GM19397 (cell line): Measurements from ENCODE around the gene KLF15.

ENCODE experiments used
- ATAC-seq: cut with Tn5 transposase; IDR thresholded peaks from one replicate; pipeline ENCODE4 v1.9.1; 2021; ENCODE audit warnings: mild to moderate bottlenecking, moderate library complexity; ENCODE audit not compliant: unreplicated experiment

Gene KLF15

DNA sequence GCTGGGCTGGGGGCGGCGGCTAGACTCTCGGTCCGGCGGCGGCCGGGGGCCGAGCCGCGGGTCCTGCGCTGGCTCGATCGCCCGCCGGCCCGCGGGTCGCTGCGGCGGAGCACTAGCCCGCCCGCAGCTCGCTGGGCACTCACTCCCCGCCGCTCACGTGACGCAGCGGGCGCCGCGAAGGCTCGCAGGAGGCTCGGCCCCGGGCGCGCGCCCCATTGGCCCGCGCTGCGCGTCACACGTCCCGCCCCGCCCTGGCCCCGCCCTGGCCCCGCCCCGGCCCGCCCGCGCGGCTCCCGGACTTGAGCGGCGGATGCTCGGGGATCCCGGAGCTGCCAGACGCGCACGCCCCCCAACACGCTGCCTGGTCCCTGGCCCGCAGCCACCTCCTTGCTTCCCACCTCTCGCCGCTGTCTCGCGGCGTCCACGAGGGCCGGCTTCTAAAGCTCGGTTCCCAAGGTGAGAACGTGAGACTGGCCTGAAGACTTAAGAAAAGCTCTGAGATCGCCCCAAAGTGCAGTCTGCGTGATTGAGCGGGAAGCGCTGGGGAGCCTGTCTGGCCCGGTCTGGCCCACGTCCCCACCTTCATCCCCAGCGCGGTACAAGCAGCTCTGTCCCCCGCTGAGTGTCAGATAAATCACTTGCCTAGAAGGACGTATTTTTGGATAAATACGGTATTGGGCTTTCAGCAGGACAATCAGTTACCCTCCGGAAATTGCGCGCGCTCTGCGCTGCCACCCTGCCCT, at the start of gene KLF15:
Gene KLF15, minus strand, starts transcription at position 114 of the 743 bp plus-strand sequence. CDS start 4,486 bp downstream, outside the sequence.
- ATAC-seq = peak; percentile 92

DNA sequence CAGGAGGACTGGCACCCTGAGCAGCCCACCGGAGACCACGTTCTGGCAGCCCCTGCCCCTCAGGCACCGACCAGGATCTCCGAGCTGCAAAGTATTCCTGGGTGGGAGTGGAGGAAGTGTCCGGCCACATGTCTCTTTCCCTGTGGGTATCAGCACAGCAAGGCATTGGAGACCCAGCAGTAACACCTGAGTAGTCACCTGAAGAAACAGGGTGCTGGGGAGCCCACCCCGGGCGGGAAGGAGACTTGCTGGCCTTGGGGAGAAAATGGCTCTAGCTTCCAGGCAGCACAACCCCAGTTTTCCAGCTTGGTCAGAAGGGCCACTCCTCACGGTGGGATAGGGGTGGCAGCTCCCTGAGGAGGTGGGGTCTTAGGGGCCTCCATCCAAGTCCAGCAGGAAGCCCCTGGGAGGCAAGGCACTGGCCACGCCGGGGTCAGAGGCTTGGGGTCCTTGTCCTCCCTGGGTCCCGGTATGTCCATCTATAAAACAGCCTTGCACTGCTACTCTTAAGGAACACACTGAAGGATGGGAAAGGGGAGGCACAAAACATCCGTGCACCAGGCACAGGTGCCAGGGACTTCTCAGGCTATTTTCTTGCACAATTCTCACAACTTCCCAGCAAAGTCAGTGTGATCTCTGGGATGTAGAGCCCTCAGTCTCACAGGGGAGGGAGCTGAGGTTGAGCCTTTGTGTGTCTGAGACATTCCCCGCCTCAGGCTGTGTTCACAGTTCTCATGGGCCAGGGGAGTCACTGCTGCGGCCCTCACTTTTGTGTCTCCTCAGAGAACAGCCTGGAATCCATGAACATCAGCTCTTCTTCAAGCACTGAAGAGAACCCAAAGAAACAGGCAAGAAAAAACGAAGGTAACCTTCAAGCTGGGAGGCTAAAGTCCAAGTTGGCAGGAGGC, 49.4 kb upstream of the KLF15 start:
- ATAC-seq = no peak

DNA sequence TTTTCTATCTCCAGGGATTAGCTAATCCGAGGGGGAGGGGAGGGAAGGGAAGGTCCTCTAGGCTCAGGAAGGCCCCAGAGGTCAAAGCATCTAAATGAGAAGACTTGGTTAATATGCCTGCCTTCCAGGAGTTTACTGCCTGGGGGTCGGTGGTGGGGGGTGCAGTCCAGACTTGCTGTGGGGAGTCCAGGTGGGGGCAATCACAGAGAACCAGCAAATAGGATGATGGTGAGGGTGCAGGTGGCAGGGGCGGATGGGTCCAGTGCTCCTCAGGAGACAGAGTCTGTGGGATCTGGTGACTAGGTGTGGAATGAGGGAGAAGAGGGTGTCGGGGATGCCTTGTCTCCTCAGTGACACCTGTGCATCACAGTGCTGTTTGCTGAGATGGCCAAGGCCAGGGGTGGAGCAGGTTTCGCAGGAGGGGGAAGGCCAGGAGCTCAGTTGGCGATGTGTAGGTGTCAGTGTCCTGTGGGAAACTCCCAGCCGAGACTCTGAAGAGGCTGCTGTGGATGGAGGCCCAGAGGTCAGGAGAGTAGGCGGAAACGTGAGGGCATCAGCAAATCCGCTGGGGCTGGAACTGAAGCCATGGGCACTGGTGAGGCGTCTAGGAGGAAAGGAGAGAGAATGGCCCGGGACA, 45.6 kb upstream of the KLF15 start:
- ATAC-seq = no peak

DNA sequence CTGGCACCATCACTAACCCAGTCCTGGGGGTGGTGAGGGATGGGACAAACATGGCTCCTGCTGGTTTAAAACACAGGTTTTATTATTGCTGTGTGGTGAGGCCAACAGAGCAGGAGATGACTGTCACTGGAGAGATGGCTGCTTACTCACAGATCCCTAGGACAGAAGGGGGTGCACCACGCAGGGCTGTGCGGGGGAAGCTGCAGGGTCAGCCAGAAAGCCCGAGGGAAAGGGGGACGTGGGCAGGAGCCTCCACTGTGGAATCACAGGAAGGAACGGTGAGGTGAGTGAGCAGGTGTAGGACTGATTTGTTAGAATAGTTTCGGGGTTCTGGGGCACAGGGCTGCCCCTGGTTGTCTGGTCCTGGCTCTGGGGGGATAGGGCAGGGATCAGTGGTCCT, 45.0 kb upstream of the KLF15 start:
- ATAC-seq = no peak

DNA sequence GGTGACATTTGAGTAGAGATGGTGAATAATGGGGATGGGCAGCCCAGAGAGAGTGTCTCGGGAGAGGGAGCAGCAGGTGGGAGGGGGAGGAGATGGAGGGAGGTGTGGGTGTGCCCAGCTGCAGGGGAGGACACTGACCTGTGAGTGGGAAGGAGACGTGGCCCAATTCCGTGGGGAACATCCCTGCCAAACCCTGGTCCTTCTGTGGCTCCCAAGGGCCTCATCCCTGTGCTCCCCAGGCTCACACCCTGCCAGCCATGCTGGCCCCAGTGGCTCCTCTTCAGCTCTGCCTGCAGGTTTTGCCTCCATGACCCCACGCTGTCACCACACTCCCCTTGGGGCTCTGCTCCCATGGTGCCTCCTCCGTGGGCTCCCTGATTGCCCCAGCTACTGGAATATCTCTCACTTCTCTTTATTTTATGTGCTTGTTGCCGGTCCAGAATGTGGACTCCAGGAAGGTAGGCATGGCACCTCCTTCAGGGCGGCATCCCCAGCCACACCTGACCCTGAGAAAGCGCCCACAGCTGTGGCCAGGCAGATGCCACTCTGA, 44.5 kb upstream of the KLF15 start:
- ATAC-seq = no peak

DNA sequence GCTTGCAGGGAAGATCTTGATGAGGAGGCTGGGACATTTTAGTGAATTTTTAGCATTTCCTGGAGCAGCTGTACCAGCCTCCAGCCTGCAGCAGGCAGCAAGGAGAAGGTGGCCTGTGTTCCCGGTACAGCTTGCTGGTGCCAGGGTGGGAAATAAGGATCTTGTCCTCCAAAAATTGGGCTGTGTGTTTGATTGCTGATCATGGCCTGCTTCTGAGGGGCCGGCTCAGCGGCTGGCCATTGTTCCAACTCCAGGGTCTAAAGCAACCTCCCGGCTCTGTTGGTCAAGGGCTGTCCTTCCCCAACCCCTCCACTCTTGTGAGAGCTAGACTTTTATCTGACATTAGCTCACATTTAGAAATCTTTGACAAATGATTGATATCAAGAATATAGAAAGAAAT, 42.5 kb upstream of the KLF15 start:
- ATAC-seq = no peak

DNA sequence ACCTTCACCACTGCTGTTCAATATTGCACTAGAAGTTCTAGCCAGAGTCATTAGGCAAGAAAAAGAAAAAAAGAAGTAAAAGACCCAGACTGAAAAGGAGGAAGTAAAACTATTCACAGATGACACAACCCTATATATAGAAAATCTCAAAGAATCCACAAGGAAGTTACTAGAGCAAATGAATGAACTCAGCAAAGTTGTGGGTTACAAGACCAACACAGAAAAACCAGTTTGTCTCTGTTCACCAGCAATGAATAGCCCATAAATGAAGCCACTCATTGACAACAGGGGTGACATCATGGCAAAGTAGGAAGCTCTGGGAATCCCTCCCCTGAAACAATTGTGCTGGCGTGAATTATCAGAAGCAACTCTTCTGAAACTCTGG, 42.1 kb upstream of the KLF15 start:
- ATAC-seq = no peak

DNA sequence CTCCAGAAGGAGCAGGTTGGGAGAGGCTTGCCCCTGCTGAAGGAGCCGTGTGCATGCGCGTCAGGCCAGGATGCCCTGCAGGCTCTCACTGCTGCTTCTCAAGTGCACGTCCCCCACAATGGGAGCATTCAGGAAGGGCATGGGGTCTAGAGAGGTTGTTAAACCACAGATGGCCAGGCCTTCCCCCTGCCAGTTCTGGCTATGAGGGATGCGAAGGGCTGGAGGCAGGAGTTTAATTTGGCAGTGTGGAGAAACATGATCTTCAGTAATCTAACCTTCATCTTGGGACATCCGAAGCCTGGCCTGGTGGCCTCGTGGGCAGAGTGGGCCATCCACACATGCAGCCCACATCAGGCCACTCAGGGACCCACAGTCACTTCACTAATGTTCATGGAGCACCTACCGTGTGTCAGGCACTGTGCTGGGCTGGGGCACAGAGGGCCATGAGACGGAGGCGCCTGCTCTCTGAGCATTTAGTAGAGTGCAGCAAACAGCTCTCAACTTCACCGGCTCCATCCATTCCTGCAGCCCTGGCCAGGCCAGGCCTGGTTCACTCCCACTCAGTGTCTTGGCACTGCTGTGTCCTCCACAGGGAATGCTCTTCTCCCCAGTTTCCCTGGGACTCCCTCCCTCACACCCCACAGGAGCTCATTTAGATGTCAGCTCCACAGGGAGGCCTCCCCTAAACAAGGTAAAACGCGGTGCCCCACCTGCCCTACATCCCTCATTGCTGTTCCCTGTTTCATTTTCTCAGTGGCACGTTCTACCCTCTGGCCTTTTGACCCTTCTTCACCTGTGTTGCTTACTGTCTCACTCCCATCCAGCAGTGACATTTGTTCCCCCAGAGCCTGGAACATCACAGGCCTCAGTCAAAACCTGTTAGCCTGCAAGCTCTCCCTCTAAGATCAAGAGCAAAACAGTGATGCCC, 41.5 kb upstream of the KLF15 start:
- ATAC-seq = no peak

DNA sequence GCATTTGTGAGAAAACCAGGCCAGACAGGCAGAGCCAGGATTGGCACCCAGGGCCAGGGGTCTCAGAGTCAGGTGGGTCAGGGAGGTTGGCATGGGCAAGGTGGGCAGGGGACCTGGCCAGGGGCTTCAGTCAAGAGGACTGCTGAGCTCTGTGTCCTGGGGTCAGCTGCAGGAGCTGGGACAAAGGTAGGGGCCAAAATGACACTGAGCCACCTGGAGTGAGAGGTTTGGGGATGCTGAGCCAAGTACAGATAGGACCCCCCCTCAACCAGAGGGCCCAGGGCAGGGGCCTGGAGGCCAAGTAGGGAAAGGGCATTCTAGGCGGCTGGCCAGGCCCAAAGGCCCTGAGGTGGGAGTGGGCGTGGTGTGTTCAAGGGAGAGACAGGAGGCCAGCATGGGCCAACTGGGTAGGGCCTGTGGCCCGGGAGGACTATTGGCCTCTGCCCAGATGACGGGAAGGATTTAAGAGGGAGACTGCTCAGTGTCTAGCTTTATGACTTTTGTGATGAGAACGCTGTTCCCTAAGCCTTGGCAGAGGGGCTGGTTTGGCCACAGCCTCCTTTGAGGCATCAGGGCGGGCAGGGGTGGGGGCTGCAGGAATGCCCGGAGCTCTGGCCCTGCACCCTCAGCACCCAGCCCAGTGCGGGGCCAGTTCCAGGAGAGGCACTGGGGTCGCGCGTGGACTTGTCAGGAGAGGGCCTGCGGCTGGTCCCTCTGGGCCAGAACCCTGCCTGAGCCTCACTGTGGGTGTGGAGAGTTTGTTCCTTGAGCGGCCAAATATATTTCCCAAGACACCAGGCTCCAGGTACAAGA, 40.6 kb upstream of the KLF15 start:
- ATAC-seq = no peak

DNA sequence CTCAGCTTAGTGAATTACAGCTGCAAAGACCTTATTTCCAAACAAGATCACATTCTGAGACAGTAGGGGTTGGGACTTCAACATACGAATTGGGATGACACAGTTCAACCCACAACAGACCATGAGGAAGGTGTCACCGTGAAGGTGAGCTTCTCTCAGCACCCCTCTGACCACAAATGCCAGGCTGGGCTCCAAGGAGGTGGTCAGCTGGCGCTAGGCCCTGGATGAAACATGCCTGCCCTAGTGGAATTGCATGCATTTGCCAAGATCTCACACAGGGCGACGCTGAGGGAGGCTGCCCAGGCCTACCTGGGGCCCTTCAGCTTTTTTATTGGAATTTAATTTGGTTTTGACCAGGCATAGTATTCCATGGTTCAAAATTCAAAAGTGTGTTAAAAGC, 39.3 kb upstream of the KLF15 start:
- ATAC-seq = no peak

DNA sequence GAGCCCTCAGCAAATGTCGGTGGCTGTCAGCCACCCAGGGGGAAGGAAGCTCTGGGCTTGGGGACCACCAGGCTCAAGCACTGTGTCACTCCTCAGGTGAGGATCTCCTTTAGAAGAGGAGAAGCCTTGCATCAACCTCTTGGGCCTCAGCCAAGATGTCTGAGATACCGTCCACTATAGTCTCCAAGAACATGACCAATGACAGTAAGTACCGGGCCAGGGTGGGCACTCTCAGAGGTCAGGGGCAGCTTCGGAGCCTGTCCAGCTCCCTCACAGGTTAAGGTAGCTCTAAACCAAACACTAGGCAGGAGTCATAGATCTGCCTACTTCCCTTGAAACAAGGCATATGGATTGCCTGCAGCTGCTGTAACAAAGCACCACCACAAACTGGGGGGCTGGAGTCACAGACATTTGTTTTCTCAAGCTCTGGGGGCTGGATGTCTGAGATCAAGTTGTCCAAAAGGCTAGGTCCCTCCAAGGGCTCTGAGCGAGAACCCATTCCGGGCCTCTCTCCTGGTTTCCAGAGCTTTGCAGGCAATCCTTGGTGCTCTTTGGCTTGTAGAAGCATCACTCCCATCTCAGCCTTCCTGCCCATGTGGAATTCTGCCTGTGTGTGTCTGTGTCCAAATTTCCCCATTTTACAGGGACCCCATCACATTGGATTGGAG, 38.8 kb upstream of the KLF15 start:
- no peak for ATAC-seq

DNA sequence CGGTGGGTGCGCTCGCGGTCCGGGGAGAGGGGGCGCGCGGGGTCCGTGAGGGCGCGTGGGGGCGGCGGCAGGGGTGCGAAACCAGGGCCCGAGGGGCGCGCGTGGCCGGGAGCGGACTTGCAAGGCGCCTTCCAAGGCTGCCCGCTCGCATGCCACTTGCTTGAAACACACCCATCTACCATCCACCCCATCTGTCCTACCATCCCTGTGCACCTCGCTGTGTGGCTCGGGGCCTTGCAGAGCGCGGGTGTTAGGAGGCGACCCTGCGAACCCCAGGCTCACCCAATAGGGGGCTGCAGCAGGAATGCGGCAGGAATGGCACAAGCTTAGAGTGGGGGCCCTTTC, 37.7 kb upstream of the KLF15 start:
- no peak for ATAC-seq

DNA sequence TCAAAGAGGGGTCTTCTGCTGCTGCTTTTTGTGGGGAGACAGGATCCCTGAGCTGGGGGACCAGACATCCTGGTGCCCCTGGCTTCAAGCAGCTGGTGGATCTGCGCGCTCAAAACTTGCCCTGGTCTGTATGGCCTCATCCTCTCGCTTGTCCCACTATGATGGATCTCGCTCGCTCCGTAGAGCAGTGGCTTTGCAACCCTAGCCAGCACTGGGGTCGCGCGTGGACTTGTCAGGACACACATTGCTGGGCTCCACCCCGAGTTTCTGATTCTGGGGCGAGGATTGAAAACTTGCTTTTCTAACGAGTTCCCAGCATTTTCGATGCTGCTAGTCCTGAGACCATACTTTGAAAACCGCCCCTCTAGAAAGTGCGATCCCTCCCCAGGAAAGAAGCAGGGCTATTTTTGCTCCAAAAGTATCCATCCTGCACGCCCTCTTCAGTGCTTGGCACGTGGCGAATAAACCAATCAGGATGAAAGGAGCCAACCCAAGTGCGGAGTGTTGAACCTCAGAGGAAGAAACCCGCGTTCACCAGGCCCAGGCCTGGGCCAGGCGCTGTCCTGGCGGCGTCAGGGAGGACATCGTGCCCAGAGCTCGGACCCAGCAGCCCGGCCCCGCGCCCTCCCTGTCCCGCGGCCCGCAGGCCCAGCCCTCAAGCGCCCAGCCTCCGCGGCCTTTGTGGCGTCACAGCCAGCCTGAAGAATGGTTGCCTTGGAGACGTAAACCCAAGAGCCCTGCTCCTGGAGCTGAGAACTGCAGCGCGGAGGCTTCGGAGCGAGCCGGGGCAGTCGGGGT, 37.2 kb upstream of the KLF15 start, which contains the start of gene CFAP100:
Gene CFAP100, plus strand, starts transcription at position 731 of the 798 bp plus-strand sequence. CDS start 1,092 bp downstream, outside the sequence.
- no peak for ATAC-seq

DNA sequence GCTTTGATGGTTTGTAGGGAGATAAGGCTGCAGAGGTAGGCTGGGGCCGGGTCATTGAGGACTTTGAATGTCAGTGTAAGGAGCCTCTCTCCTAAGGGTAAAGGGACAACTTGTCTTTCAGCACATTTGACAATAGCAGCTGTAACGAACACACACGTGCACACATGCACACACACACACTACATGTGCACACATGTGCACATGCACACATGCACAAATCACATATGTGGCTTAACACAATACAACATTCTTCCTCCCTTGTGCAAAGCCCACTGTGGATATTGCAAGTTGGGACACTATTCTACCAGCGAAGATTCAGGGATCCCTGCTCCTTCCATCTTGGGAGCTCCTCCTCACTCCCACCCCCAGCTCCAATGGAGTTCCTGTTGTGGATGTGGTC, 36.4 kb upstream of the KLF15 start:
- ATAC-seq = no peak

DNA sequence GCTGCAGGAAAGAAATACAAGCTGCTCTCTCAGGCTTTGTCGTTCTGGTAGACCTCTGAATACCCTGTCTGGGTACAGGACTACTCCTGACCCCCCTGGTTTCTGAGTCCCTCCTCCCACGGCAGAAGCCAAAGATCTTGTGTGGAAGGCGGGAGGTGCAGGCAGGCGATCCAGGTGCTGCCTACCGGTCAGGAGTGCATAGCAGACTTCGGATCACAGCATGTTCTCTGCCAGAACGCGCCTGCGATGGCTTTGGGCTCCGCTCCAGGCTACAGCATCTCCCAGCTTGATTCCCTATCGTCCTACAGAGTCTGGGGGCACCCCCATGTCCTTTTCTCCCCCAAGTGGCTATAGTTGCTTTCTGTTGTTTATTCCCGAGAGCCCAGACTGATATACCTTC, 35.0 kb upstream of the KLF15 start:
- no peak for ATAC-seq

DNA sequence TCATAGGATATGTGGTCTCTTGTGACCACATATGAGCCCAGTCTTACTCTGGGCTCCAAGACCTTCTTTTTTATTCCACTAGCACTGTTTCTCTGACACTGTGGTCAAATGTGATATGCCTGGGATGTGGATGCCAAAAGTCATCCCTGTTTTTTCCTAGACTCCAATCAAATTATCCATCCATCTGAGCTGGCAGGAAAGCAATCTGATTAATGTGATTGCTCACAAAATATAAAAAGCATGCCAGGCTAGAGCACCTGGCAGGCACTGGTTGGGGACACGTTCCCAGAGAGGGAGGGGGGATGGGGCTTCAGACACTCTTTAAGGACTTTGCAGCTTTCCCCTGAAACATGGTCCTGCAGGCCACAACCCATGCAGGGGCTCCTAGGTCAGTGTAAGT, 34.4 kb upstream of the KLF15 start:
- no peak for ATAC-seq

DNA sequence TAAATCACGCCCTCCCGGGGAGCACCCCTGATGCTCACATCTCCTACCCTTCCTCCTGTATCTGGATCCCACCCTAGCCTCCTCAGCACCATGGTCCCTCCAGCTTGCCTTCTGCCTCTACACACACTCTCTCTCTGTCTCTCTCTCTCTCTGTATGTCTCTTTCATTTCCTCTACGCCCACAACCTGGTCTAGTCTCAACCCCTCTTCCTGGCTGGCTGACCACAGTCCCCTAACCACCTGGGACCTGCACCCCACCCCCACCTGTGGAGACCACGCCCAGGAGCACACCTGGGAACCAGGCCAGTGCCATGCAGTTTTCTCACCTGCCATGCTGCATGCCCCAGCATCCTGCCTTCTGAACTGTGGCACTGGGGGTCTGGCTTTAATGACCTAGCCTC, 33.5 kb upstream of the KLF15 start:
- ATAC-seq = no peak

DNA sequence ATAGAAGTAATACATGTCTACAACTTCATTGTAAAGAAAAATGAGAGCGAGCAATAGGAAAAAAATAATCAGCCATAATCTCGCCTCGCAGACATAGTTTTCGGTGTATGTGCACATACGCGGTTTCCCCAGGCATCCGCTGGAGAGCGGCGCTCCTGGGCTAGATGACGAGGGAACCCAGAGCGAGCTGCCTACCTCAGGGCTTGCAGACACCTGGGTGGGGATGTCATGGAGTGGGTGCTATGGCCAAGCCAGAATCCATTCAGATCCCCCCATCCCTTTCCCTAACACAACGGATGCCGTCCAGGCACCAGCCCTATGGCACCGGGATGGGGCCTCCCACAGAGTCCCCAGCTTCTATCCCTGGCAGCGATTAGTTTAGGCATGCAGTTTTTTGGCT, 33.0 kb upstream of the KLF15 start:
- ATAC-seq = no peak
